ENCODE measurements around the gene MLEC. TPM values are rescaled to one million over a fixed set of nuclear protein-coding genes. Genes with fewer than 3 reads are reported as not detected.

Gene MLEC
- total and polyA plus RNA-seq, 2 of the 13 experiments (the other 11 are each of a cell fraction or from before 2014, with no cell fraction given): 49.8 to 156 TPM

GRCh38 chr12:120686690-120687577, at the start of gene MLEC (continued):
- TF ChIP-seq MED8 (CRISPR knock-in tag; IDR thresholded peaks at IDR 0.05; ENCODE audit: insufficient replicate concordance): no peak
- TF ChIP-seq ZNF780A (CRISPR knock-in tag; IDR thresholded peaks at IDR 0.05): no peak
- no peak for TF ChIP-seq ATF6 (CRISPR knock-in tag; conservative IDR thresholded peaks at IDR 0.05)
- TF ChIP-seq NFYC (CRISPR knock-in tag; IDR thresholded peaks at IDR 0.05): peak; percentile 85
- TF ChIP-seq ERF (CRISPR knock-in tag; IDR thresholded peaks at IDR 0.05): peak; percentile 64; the same call in 1 of the 2 replicates
- peak; percentile 53; the same call in 1 of the 2 replicates for TF ChIP-seq ZNF792 (CRISPR knock-in tag; IDR thresholded peaks at IDR 0.05)
- peak; percentile 80 for TF ChIP-seq HNRNPLL (IDR thresholded peaks at IDR 0.05; ENCODE audit: low read depth, low read length, poor library complexity, severe bottlenecking)
- no peak for TF ChIP-seq ZNF550 (CRISPR knock-in tag; IDR thresholded peaks at IDR 0.05; ENCODE audit: borderline replicate concordance)
- no peak for TF ChIP-seq FOXA1 (IDR thresholded peaks at IDR 0.05)
- TF ChIP-seq FOXA1 (CRISPR knock-in tag; IDR thresholded peaks at IDR 0.05): peak; percentile 15; the same call in 1 of the 2 replicates
- TF ChIP-seq ZBTB38 (CRISPR knock-in tag; IDR thresholded peaks at IDR 0.05): no peak; the same call in 1 of the 2 replicates
- TF ChIP-seq, protein P1, sequence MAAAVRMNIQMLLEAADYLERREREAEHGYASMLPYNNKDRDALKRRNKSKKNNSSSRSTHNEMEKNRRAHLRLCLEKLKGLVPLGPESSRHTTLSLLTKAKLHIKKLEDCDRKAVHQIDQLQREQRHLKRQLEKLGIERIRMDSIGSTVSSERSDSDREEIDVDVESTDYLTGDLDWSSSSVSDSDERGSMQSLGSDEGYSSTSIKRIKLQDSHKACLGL (CRISPR knock-in tag; IDR thresholded peaks at IDR 0.05): peak; percentile 56; the same call in 1 of the 2 replicates
- TF ChIP-seq ZNF724P (CRISPR knock-in tag; IDR thresholded peaks at IDR 0.05; ENCODE audit: borderline replicate concordance): peak; percentile 72; the same call in 1 of the 2 replicates
- no peak for TF ChIP-seq NONO (IDR thresholded peaks at IDR 0.05)
- TF ChIP-seq NONO (CRISPR knock-in tag; conservative IDR thresholded peaks at IDR 0.05): peak; percentile 89
- no peak for TF ChIP-seq ZSCAN29 (CRISPR knock-in tag; conservative IDR thresholded peaks at IDR 0.05)
- TF ChIP-seq CREB1 (IDR thresholded peaks at IDR 0.05): no peak
- TF ChIP-seq CREB1 (CRISPR knock-in tag; IDR thresholded peaks at IDR 0.05): peak; percentile 79
- peak; percentile 41; the same call in 1 of the 2 replicates for TF ChIP-seq TERF1 (CRISPR knock-in tag; IDR thresholded peaks at IDR 0.05)
- TF ChIP-seq SNAPC4 (CRISPR knock-in tag; IDR thresholded peaks at IDR 0.05): no peak
- TF ChIP-seq ZNF260 (CRISPR knock-in tag; IDR thresholded peaks at IDR 0.05; ENCODE audit: borderline replicate concordance, low read depth): no peak
